Activated B cell treated with CpG ODN at 0.5 μM for 24 hours (primary cell): ENCODE measurements around the gene NDUFV1. TPM values are rescaled to one million over a fixed set of nuclear protein-coding genes. Genes with fewer than 3 reads are reported as not detected.

ENCODE experiments used
- ATAC-seq: fragments of 200-7000 bp; cut with Tn5 transposase; one replicate; pipeline ENCODE4 v1.10.0; 2021; ENCODE audit warnings: low read depth, mild to moderate bottlenecking, moderate library complexity
- CTCF ChIA-PET: fragments of 350-600 bp; sonication (Branson Sonifier 250); formaldehyde crosslinking; loops from one replicate; lab custom pipeline; 2021; ENCODE audit warnings: antibody characterized with exemption; lab: Charles Lee
- POLR2A ChIA-PET: fragments of 350-600 bp; sonication (Branson Sonifier 250); formaldehyde crosslinking; loops from one replicate; lab custom pipeline; 2021; ENCODE audit warnings: antibody characterized with exemption; lab: Charles Lee
- DNase-seq: peaks from one replicate; pipeline ENCODE4 v3.0.0; 2022
- H3K27ac Mint-ChIP-seq: one replicate; pipeline ENCODE4 v1.8.0; 2020; ENCODE audit warnings: mixed read lengths
- H3K27me3 Mint-ChIP-seq: one replicate; pipeline ENCODE4 v1.8.0; 2021; ENCODE audit warnings: mixed read lengths
- H3K36me3 Mint-ChIP-seq: one replicate; pipeline ENCODE4 v1.8.0; 2021; ENCODE audit warnings: low read depth, mixed read lengths
- H3K4me1 Mint-ChIP-seq: one replicate; pipeline ENCODE4 v1.8.0; 2021; ENCODE audit warnings: mixed read lengths
- H3K4me3 Mint-ChIP-seq: one replicate; pipeline ENCODE4 v1.8.0; 2020; ENCODE audit warnings: mild to moderate bottlenecking, mixed read lengths
- H3K9me3 Mint-ChIP-seq: one replicate; pipeline ENCODE4 v1.8.0; 2020; ENCODE audit warnings: mixed read lengths
- CTCF ChIP-seq: fragments of 200-600 bp; IDR thresholded peaks from one replicate; pipeline ENCODE4 v1.8.0; 2022; ENCODE audit warnings: antibody characterized with exemption, mild to moderate bottlenecking
- intact Hi-C: fragments of 100-400 bp; cut with micrococcal nuclease; formaldehyde crosslinking; loops from one replicate; pipeline ENCODE4 v1.15.1; 2024
- total RNA-seq: library from RNA; stranded (reverse); gene quantifications from 2 replicates; pipeline ENCODE4 v1.2.3, GENCODE V29; 2022

Gene NDUFV1
- total RNA-seq, 1 donor from 2014 or later, result 221 TPM

GRCh38 chr11:67646535-67647336, 40.0 kb downstream of the NDUFV1 start:
- DNase-seq, result peak; percentile 61
- no peaks in the 10 kb centered on the region for H3K9me3 Mint-ChIP-seq
- H3K36me3 Mint-ChIP-seq, result no peaks in the 10 kb centered on the region
- peaks cover 67% of the 10 kb centered on the region for H3K4me1 Mint-ChIP-seq
- ChIA-PET CTCF (interaction anchor here (0.8 to 4.2 kb wide), 8 partner anchors 9 to 301 kb away, joined by 3 to 55 read pairs (median 4); partner anchors contain the start of gene NUDT8), POLR2A (interaction anchor here (0.6 to 7.2 kb wide), 9 partner anchors 9 to 273 kb away, joined by 3 to 43 read pairs (median 4); partner anchors contain the start of genes CLCF1, GSTP1 and NUDT8)
- peak overlapping the region; percentile 6 for H3K27ac Mint-ChIP-seq
- H3K4me3 Mint-ChIP-seq, result peak overlapping the region; percentile 39
- peaks cover 2% of the 10 kb centered on the region for H3K27me3 Mint-ChIP-seq
- intact Hi-C loops, result no loop called here
- ATAC-seq, result peak; percentile 66
- TF ChIP-seq CTCF, result no peak

- Mint-ChIP-seq H3K4me3 (peak overlapping the region; percentile 53), H3K27ac (no peak overlapping the region), H3K4me1 (peaks cover 67% of the 10 kb centered on the region), H3K36me3 (no peaks in the 10 kb centered on the region), H3K27me3 (peaks cover 2% of the 10 kb centered on the region), H3K9me3 (no peaks in the 10 kb centered on the region)
- CTCF ChIA-PET, result interaction anchor here (0.8 to 4.2 kb wide), 7 partner anchors 12 to 72 kb away, joined by 3 to 55 read pairs (median 5); partner anchors contain the start of gene NUDT8
- no peak for DNase-seq
- POLR2A ChIA-PET, result interaction anchor here (1.3 to 7.2 kb wide), 6 partner anchors 10 to 293 kb away, joined by 4 to 43 read pairs (median 6); partner anchors contain the start of genes GSTP1 and NUDT8
- intact Hi-C loops, result no loop called here
- ATAC-seq, result no peak
- no peak for TF ChIP-seq CTCF
These were observed 40.7 kb downstream of the NDUFV1 start for GRCh38 chr11:67647471-67647870.

GRCh38 chr11:67648140-67648795, 41.5 kb downstream of the NDUFV1 start:
- Mint-ChIP-seq H3K9me3 (no peaks in the 10 kb centered on the region), H3K27me3 (peaks cover 2% of the 10 kb centered on the region), H3K36me3 (no peaks in the 10 kb centered on the region), H3K4me3 (peak overlapping the region; percentile 53), H3K27ac (peak overlapping the region; percentile 50), H3K4me1 (peaks cover 67% of the 10 kb centered on the region)
- peak; percentile 85 for ATAC-seq
- CTCF ChIA-PET, result interaction anchor here (0.5 to 4.2 kb wide), 10 partner anchors 11 to 73 kb away, joined by 3 to 55 read pairs (median 6); partner anchors contain the start of gene NUDT8
- intact Hi-C loops, result loop anchor here (1.0 kb wide), 2 partner anchors 11 to 18 kb away; no protein-coding TSS in a partner anchor
- peak; percentile 82 for TF ChIP-seq CTCF
- DNase-seq, result peak; percentile 59
- POLR2A ChIA-PET, result interaction anchor here (1.0 to 7.2 kb wide), 7 partner anchors 10 to 294 kb away, joined by 3 to 43 read pairs (median 5); partner anchors contain the start of genes GSTP1, NUDT8 and PPP1CA

DNA sequence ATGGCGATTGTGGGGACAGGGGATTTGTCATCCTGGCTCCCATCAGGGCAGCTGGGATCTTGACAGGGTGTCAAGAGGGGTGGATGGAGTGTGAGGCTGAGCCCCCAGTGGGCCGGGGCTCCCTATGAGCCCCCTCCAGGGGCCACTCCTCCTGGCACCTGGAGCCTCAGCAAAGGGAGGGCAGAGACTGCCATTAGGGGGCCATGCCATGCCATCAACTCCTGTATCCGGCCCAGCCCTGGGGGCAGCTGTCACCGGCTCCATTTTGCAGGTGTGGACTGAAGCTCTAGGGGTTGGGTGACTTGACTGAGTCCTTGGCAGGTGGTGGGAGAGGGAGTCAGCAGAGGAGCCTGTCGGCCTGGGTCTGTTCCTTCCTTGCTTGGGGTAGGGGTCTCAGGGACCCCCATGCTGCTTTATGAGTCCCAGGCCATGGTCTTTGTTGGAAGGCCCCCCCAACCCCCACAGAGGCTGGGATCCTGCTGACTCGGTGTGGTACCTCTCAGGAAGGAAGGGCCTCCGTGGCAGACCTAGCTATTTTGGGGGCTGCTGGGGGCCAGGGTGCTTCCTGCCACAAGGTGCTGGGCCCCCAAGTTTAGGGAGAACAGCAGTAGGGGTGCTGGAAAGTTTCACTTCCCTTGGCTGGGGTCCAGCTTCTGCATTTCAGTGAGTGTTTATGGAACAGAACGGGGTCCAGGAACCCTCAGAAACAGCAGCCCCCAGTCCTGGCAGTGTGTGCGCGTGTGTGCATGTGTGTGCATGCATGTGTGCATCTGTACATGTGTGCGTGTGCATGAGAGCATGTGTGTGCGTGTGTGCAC, 42.3 kb downstream of the NDUFV1 start:
- H3K27ac Mint-ChIP-seq, result no peak overlapping the region
- H3K27me3 Mint-ChIP-seq, result peaks cover 2% of the 10 kb centered on the region
- CTCF ChIA-PET, result interaction anchor here (0.8 to 4.2 kb wide), 9 partner anchors 10 to 73 kb away, joined by 3 to 55 read pairs (median 6); partner anchors contain the start of gene NUDT8
- no peak for TF ChIP-seq CTCF
- ATAC-seq, result no peak
- POLR2A ChIA-PET, result interaction anchor here (1.0 to 7.2 kb wide), 6 partner anchors 17 to 295 kb away, joined by 3 to 43 read pairs (median 6); partner anchors contain the start of genes GSTP1, NUDT8 and PPP1CA
- no peak for DNase-seq
- no peaks in the 10 kb centered on the region for H3K9me3 Mint-ChIP-seq
- H3K4me3 Mint-ChIP-seq, result peak overlapping the region; percentile 48
- no peaks in the 10 kb centered on the region for H3K36me3 Mint-ChIP-seq
- intact Hi-C loops, result loop anchor here (1.0 kb wide), 2 partner anchors 10 to 19 kb away; no protein-coding TSS in a partner anchor
- peaks cover 66% of the 10 kb centered on the region for H3K4me1 Mint-ChIP-seq
